Sigmoid colon (tissue), 7 donors: Measurements from ENCODE around the gene MORN1. TPM values are rescaled to one million over a fixed set of nuclear protein-coding genes. Genes with fewer than 3 reads are reported as not detected.

Experiments
- DNase-seq: peaks from one replicate; pipeline ENCODE4 v3.0.0-alpha.2; 2019
- H3K27ac ChIP-seq, 4 donors: fragments of 200-600 bp; sonication (generic); one replicate each; pipeline ENCODE4 v1.5.1; 2016 to 2019; ENCODE audit warnings: mild to moderate bottlenecking in 1 of 4
- H3K27me3 ChIP-seq, 3 donors: fragments of 200-600 bp; sonication (generic); one replicate each; pipeline ENCODE4 v1.5.1; 2019; ENCODE audit warnings: mild to moderate bottlenecking in 1 of 3
- H3K36me3 ChIP-seq, 4 donors: fragments of 200-600 bp; sonication (generic); one replicate each; pipeline ENCODE4 v1.5.1; 2016 to 2019
- H3K4me1 ChIP-seq, 4 donors: fragments of 200-600 bp; sonication (generic); one replicate each; pipeline ENCODE4 v1.5.1; 2017 to 2019
- H3K4me3 ChIP-seq, 4 donors: fragments of 200-600 bp; sonication (generic); one replicate each; pipeline ENCODE4 v1.5.1; 2017 to 2019; ENCODE audit warnings: mild to moderate bottlenecking in 2 of 4, moderate library complexity in 1 of 4
- H3K9me3 ChIP-seq, 4 donors: fragments of 200-600 bp in 3 of 4; sonication (generic) in 3 of 4; one replicate each; pipeline versions ENCODE4 v1.5.1 to v1.6.1; 2013 to 2019
- CTCF ChIP-seq, 4 experiments: fragments of 450-650 bp in 3 of 4; fragments of 200-600 bp in 1 of 4; IDR thresholded peaks; one replicate each; pipeline ENCODE4 v1.5.1; 2016 to 2019; ENCODE audit warnings: antibody characterized with exemption in 4 of 4, mild to moderate bottlenecking in 3 of 4, moderate library complexity in 2 of 4
- EP300 ChIP-seq, 4 donors: sonication (generic); formaldehyde crosslinking; IDR thresholded peaks; one replicate each; pipeline ENCODE4 v1.6.1; 2017; ENCODE audit warnings: antibody characterized with exemption in 4 of 4
- POLR2A ChIP-seq, 2 donors: fragments of 450-650 bp; IDR thresholded peaks; one replicate each; pipeline ENCODE4 v1.6.1; 2016; ENCODE audit warnings: antibody characterized with exemption in 2 of 2, mild to moderate bottlenecking in 2 of 2, moderate library complexity in 2 of 2
- POLR2AphosphoS5 ChIP-seq, 4 donors: sonication (generic); formaldehyde crosslinking; IDR thresholded peaks; one replicate each; pipeline ENCODE4 v1.6.1; 2017; ENCODE audit warnings: antibody characterized with exemption in 4 of 4
- WGBS, 2 donors: extraction: QIAGEN DNeasy Blood & Tissue Kit; methylation state at CpG; one replicate each; pipeline ENCODE4 v1.1.7; 2013; 5-methylcytosine and 5-hydroxymethylcytosine counted together
- intact Hi-C: fragments of 100-400 bp; cut with DNase I; formaldehyde crosslinking; loops from one replicate; pipeline ENCODE4 v1.15.1; 2023
- polyA plus RNA-seq, 3 donors: library from polyadenylated mRNA; stranded (reverse); fragments of 200-250 nt; gene quantifications; one replicate each; pipeline ENCODE4 v1.2.3, GENCODE V29; 2013
- total RNA-seq, 4 donors: library from RNA; depleted of rRNA; stranded (reverse); fragments of >200 nt; gene quantifications; one replicate each; pipeline ENCODE4 v1.1.0, GENCODE V29; 2016
- donor health status: healthy with polysubstance abuse.
- donor health status: Bipolar disorder and iron deficiency.
- donor health status: healthy.

Gene MORN1
- total and polyA plus RNA-seq, 7 donors = 2.4 to 9.1 (median 6.4) TPM

DNA sequence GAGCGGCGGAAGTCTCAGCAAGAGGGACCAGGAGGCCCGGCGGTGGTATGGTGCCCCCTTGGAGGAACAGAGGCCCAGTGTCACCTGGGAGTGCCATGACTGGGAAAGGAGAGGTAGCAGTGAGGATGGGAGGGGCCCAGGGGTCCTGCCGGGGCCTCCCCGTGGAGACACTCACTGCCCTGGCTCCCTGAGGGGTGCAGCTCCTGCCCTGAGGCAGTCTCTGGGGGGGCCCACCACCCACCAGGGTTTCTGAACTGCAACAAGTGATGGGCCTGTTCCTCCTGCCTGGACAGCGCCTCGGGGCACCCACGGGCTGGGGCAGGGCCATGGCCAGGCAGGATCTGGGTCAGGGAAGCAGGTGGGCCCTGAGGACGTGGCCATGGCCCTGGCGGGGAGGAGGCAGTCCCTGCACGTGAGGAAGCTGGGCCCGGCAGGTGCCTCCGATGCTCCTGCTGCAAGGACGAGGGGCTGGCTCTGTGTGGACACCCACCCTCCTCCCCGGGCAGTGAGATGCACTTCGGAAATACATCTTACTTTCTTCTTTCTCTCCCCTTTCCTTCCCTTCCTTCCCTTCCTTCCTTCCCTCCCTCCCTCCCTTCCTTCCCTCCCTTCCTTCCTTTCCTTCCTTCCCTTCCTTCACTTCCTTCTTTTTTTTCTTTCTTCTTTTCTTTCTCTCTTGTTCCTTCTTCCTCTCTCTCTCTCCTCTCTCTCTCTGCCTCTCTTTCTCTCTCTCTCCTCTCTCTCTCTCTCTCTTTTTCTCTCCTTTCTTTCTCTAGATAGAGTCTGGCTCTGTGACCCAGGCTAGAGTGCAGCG lies 66.6 kb downstream of the MORN1 start:
- Histone ChIP-seq H3K4me1 (peaks cover 0 to 46% (median 38%) of the 10 kb centered on the region in 4 donors), H3K27me3 (no peaks in the 10 kb centered on the region), H3K4me3 (no peak overlapping the region), H3K27ac (no peak overlapping the region), H3K36me3 (no peaks in the 10 kb centered on the region), H3K9me3 (no peaks in the 10 kb centered on the region)
- 78 to 90% methylated on average over 18 of the region's 18 CpGs for WGBS, 2 donors
- TF ChIP-seq EP300 (IDR thresholded peaks at IDR 0.05) = no peak
- TF ChIP-seq CTCF (IDR thresholded peaks at IDR 0.05) = no peak
- TF ChIP-seq POLR2AphosphoS5 (IDR thresholded peaks at IDR 0.05) = no peak
- no peak for TF ChIP-seq POLR2A (IDR thresholded peaks at IDR 0.05)
- no peak for DNase-seq
- intact Hi-C loops = no loop called here

DNA sequence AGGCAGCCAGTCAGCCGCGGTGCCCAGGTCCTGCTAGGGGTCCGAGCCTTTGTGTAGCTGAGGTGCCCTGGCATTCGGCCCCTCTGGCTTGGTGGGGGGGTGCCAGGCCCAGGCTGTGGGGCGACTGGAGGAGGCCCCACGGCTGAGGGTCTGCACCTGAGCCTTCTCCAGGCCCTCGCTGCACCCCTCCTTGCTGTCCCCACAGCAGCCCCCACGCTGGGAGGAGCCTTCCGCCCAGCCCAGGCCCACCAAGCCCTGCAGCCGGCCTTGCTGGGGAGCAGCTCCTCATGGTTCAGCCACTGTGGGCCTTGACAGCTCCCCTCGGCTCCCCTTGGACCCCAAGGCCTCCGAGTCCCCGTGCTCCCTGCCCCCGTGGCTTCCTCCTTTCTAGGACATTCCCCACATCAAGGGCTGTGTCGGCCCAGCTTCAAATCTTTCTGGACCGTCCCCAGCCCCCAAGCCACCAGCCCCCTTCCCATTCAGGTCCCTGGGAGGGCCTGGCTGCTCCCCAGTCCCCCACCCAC lies 67.8 kb downstream of the MORN1 start:
- no peak for TF ChIP-seq POLR2AphosphoS5 (IDR thresholded peaks at IDR 0.05)
- no peak for TF ChIP-seq EP300 (IDR thresholded peaks at IDR 0.05)
- intact Hi-C loops = no loop called here
- Histone ChIP-seq H3K27me3 (no peaks in the 10 kb centered on the region), H3K4me3 (no peak overlapping the region), H3K36me3 (no peaks in the 10 kb centered on the region), H3K9me3 (no peaks in the 10 kb centered on the region), H3K4me1 (peaks cover 0 to 54% (median 44%) of the 10 kb centered on the region in 4 donors), H3K27ac (peak overlapping the region; percentile 77 to 93 (median 90))
- no peak for DNase-seq
- WGBS, 2 donors = 86 to 90% methylated on average over 16 of the region's 16 CpGs

- intact Hi-C loops = no loop called here
- H3K4me1 ChIP-seq = peaks cover 0 to 61% (median 48%) of the 10 kb centered on the region in 4 donors
- no peak for TF ChIP-seq EP300 (IDR thresholded peaks at IDR 0.05)
- no peak for TF ChIP-seq POLR2A (IDR thresholded peaks at IDR 0.05)
- peak in 1 of 4 experiments; percentile 7 for TF ChIP-seq CTCF (IDR thresholded peaks at IDR 0.05)
- TF ChIP-seq POLR2AphosphoS5 (IDR thresholded peaks at IDR 0.05) = peak in 1 of 4 donors; percentile 23
Measured at GRCh38 chr1:2322581-2323211, 68.7 kb downstream of the MORN1 start.

GRCh38 chr1:2322065-2322571 lies 69.2 kb downstream of the MORN1 start:
- no peaks in the 10 kb centered on the region for H3K9me3 ChIP-seq
- H3K4me3 ChIP-seq = peak overlapping the region in 2 of 4 donors; percentile 1 to 28
- peak; percentile 94 for DNase-seq
- peaks cover 0 to 64% (median 48%) of the 10 kb centered on the region in 4 donors for H3K4me1 ChIP-seq
- 9 to 22% methylated on average over 30 of the region's 30 CpGs for WGBS, 2 donors
- intact Hi-C loops = no loop called here
- no peaks in the 10 kb centered on the region for H3K27me3 ChIP-seq
- no peaks in the 10 kb centered on the region for H3K36me3 ChIP-seq
- TF ChIP-seq CTCF (IDR thresholded peaks at IDR 0.05) (peak in 1 of 4 experiments; percentile 14), EP300 (IDR thresholded peaks at IDR 0.05) (no peak), POLR2A (IDR thresholded peaks at IDR 0.05) (no peak), POLR2AphosphoS5 (IDR thresholded peaks at IDR 0.05) (peak in 3 of 4 donors; percentile 64 to 73 (median 65))
- H3K27ac ChIP-seq = peak overlapping the region; percentile 77 to 93 (median 90)

More at GRCh38 chr1:2322581-2323211, 68.7 kb downstream of the MORN1 start:
- no peak for DNase-seq
- Histone ChIP-seq H3K27me3 (no peaks in the 10 kb centered on the region), H3K9me3 (no peaks in the 10 kb centered on the region), H3K36me3 (no peaks in the 10 kb centered on the region), H3K27ac (peak overlapping the region; percentile 77 to 93 (median 90)), H3K4me3 (peak overlapping the region in 2 of 4 donors; percentile 1 to 28)
- 61 to 75% methylated on average over 41 of the region's 41 CpGs for WGBS, 2 donors
